KOPT-K1 (cell line): Measurements from ENCODE around the gene C16orf74.

Experiments
- H3K27ac ChIP-seq: fragments of 200-600 bp; sonication (generic); 2 replicates; pipeline ENCODE4 v1.5.1; 2016; ENCODE audit warnings: antibody characterized with exemption, mild to moderate bottlenecking, low read depth, low read length; ENCODE audit not compliant: poor library complexity, severe bottlenecking
- H3K36me3 ChIP-seq: fragments of 200-600 bp; sonication (generic); 2 replicates; pipeline ENCODE4 v1.5.1; 2017; ENCODE audit warnings: antibody characterized with exemption, mild to moderate bottlenecking, low read length, moderate library complexity; ENCODE audit not compliant: insufficient read depth
- H3K9me3 ChIP-seq: fragments of 200-600 bp; sonication (generic); 2 replicates; pipeline ENCODE4 v1.5.1; 2017; ENCODE audit warnings: antibody characterized with exemption, low read length, mild to moderate bottlenecking; ENCODE audit not compliant: insufficient read depth, poor library complexity, severe bottlenecking

The C16orf74 gene

GRCh38 chr16:85750827-85751697, at the start of gene C16orf74:
C16orf74 (minus strand) TSS chr16:85751096; CDS start chr16:85735217, 15,879 bp downstream.
- no peaks in the 10 kb centered on the region for H3K9me3 ChIP-seq
- H3K36me3 ChIP-seq: no peaks in the 10 kb centered on the region
- H3K27ac ChIP-seq: no peak within 1 kb of the TSS

- Histone ChIP-seq H3K27ac (peak overlapping the region; percentile 85), H3K36me3 (peaks cover 61% of the 10 kb centered on the region), H3K9me3 (no peaks in the 10 kb centered on the region)
Observed at GRCh38 chr16:85800321-85800669, 49.4 kb upstream of the C16orf74 start.

GRCh38 chr16:85799497-85800320, 48.8 kb upstream of the C16orf74 start, which contains the start of the genes COX4I1 and EMC8:
COX4I1 (plus strand) TSS chr16:85799695; CDS start chr16:85801206, 1,511 bp downstream.
EMC8 (minus strand) TSS chr16:85799544; CDS start chr16:85799295, 249 bp downstream.
- H3K9me3 ChIP-seq: no peaks in the 10 kb centered on the region
- peak within 1 kb of the TSS; percentile 85 for H3K27ac ChIP-seq
- peaks cover 61% of the 10 kb centered on the region for H3K36me3 ChIP-seq

- Histone ChIP-seq H3K36me3 (peaks cover 62% of the 10 kb centered on the region), H3K9me3 (no peaks in the 10 kb centered on the region), H3K27ac (peak overlapping the region; percentile 85)
Observed at GRCh38 chr16:85798901-85799496, 48.1 kb upstream of the C16orf74 start.

- Histone ChIP-seq H3K9me3 (no peaks in the 10 kb centered on the region), H3K36me3 (peaks cover 62% of the 10 kb centered on the region), H3K27ac (peak overlapping the region; percentile 85)
Observed at GRCh38 chr16:85798283-85798776, 47.4 kb upstream of the C16orf74 start.

GRCh38 chr16:85796599-85796998, 45.7 kb upstream of the C16orf74 start:
- Histone ChIP-seq H3K27ac (no peak overlapping the region), H3K9me3 (no peaks in the 10 kb centered on the region), H3K36me3 (peaks cover 62% of the 10 kb centered on the region)

GRCh38 chr16:85796152-85796551, 45.3 kb upstream of the C16orf74 start:
- no peak overlapping the region for H3K27ac ChIP-seq
- peaks cover 62% of the 10 kb centered on the region for H3K36me3 ChIP-seq
- H3K9me3 ChIP-seq: no peaks in the 10 kb centered on the region

- H3K27ac ChIP-seq: no peak overlapping the region
- H3K36me3 ChIP-seq: peaks cover 75% of the 10 kb centered on the region
- no peaks in the 10 kb centered on the region for H3K9me3 ChIP-seq
Observed at GRCh38 chr16:85794696-85795095, 43.8 kb upstream of the C16orf74 start.

GRCh38 chr16:85793662-85794298, 42.9 kb upstream of the C16orf74 start:
- H3K27ac ChIP-seq: no peak overlapping the region
- peaks cover 84% of the 10 kb centered on the region for H3K36me3 ChIP-seq
- H3K9me3 ChIP-seq: no peaks in the 10 kb centered on the region

- Histone ChIP-seq H3K9me3 (no peaks in the 10 kb centered on the region), H3K27ac (no peak overlapping the region), H3K36me3 (peaks cover 98% of the 10 kb centered on the region)
Observed at GRCh38 chr16:85789773-85790172, 38.9 kb upstream of the C16orf74 start.

GRCh38 chr16:85788819-85789218, 37.9 kb upstream of the C16orf74 start:
- Histone ChIP-seq H3K36me3 (peaks cover 96% of the 10 kb centered on the region), H3K9me3 (no peaks in the 10 kb centered on the region), H3K27ac (no peak overlapping the region)

- Histone ChIP-seq H3K27ac (no peak overlapping the region), H3K9me3 (no peaks in the 10 kb centered on the region), H3K36me3 (peaks cover 95% of the 10 kb centered on the region)
Observed at GRCh38 chr16:85785927-85786326, 35.0 kb upstream of the C16orf74 start.

- no peak overlapping the region for H3K27ac ChIP-seq
- H3K36me3 ChIP-seq: peaks cover 97% of the 10 kb centered on the region
- no peaks in the 10 kb centered on the region for H3K9me3 ChIP-seq
Observed at GRCh38 chr16:85784813-85785212, 33.9 kb upstream of the C16orf74 start.

GRCh38 chr16:85783441-85783840, 32.5 kb upstream of the C16orf74 start:
- Histone ChIP-seq H3K27ac (no peak overlapping the region), H3K36me3 (peaks cover 97% of the 10 kb centered on the region), H3K9me3 (no peaks in the 10 kb centered on the region)
